HG02943 (cell line): ENCODE data around the gene B3GNT5.

Source experiments
- ATAC-seq: cut with Tn5 transposase; IDR thresholded peaks from one replicate; pipeline ENCODE4 v1.9.1; 2021; ENCODE audit warnings: mild to moderate bottlenecking, low read depth, moderate library complexity; ENCODE audit not compliant: unreplicated experiment

The B3GNT5 gene

GRCh38 chr3:183285828-183286457, 32.9 kb downstream of the B3GNT5 start:
- peak; percentile 97 for ATAC-seq

- ATAC-seq = no peak
Measured at GRCh38 chr3:183287301-183287971, 34.4 kb downstream of the B3GNT5 start.

- no peak for ATAC-seq
Measured at GRCh38 chr3:183288117-183288516, 35.1 kb downstream of the B3GNT5 start.

- no peak for ATAC-seq
Measured at GRCh38 chr3:183290216-183290615, 37.2 kb downstream of the B3GNT5 start.

- ATAC-seq = no peak
Measured at GRCh38 chr3:183291497-183292031, 38.5 kb downstream of the B3GNT5 start.

GRCh38 chr3:183293966-183294365, 40.9 kb downstream of the B3GNT5 start:
- ATAC-seq = no peak

GRCh38 chr3:183295211-183295610, 42.2 kb downstream of the B3GNT5 start:
- no peak for ATAC-seq

- no peak for ATAC-seq
Measured at GRCh38 chr3:183296944-183297343, 43.9 kb downstream of the B3GNT5 start.

- no peak for ATAC-seq
Measured at GRCh38 chr3:183298701-183299153, 45.7 kb downstream of the B3GNT5 start.

- no peak for ATAC-seq
Measured at GRCh38 chr3:183299976-183300375, 46.9 kb downstream of the B3GNT5 start.

GRCh38 chr3:183300996-183301562, 48.0 kb downstream of the B3GNT5 start:
- no peak for ATAC-seq

- no peak for ATAC-seq
Measured at GRCh38 chr3:183301937-183302580, 49.0 kb downstream of the B3GNT5 start.

- no peak for ATAC-seq
Measured at GRCh38 chr3:183303690-183304089, 50.6 kb downstream of the B3GNT5 start.

- no peak for ATAC-seq
Measured at GRCh38 chr3:183306798-183307671, 54.0 kb downstream of the B3GNT5 start.

- no peak for ATAC-seq
Measured at GRCh38 chr3:183307749-183308148, 54.7 kb downstream of the B3GNT5 start.

GRCh38 chr3:183308751-183309150, 55.7 kb downstream of the B3GNT5 start:
- ATAC-seq = no peak

GRCh38 chr3:183309276-183309675, 56.2 kb downstream of the B3GNT5 start:
- no peak for ATAC-seq

GRCh38 chr3:183310936-183311335, 57.9 kb downstream of the B3GNT5 start:
- no peak for ATAC-seq

GRCh38 chr3:183312433-183312832, 59.4 kb downstream of the B3GNT5 start:
- no peak for ATAC-seq

GRCh38 chr3:183313351-183313750, 60.3 kb downstream of the B3GNT5 start:
- ATAC-seq = no peak
